ENCODE results near the gene MOCOS.

The MOCOS gene

GRCh38 chr18:36187193-36187825 lies at the start of gene MOCOS:
Gene MOCOS (plus strand): TSS chr18:36187497. CDS start chr18:36187540, 43 bp downstream.
- TF ChIP-seq CTCF (IDR thresholded peaks at IDR 0.05; ENCODE audit: control insufficient read depth, insufficient read depth, low read depth, low read length, missing control alignments) = no peak
- H3K4me3 ChIP-seq (ENCODE audit: control insufficient read depth, low read depth, low read length) = peak within 1 kb of the TSS; percentile 92
- DNase-seq (ENCODE audit: low read depth) = no peak

GRCh38 chr18:36139245-36139644 lies 48.1 kb upstream of the MOCOS start:
- TF ChIP-seq CTCF (IDR thresholded peaks at IDR 0.05; ENCODE audit: control insufficient read depth, insufficient read depth, low read depth, low read length, missing control alignments) = no peak
- DNase-seq (ENCODE audit: low read depth) = no peak
- H3K4me3 ChIP-seq (ENCODE audit: control insufficient read depth, low read depth, low read length) = no peak overlapping the region

GRCh38 chr18:36141576-36141975 lies 45.7 kb upstream of the MOCOS start:
- H3K4me3 ChIP-seq (ENCODE audit: control insufficient read depth, low read depth, low read length) = no peak overlapping the region
- no peak for TF ChIP-seq CTCF (IDR thresholded peaks at IDR 0.05; ENCODE audit: control insufficient read depth, insufficient read depth, low read depth, low read length, missing control alignments)
- no peak for DNase-seq (ENCODE audit: low read depth)

- TF ChIP-seq CTCF (IDR thresholded peaks at IDR 0.05; ENCODE audit: control insufficient read depth, insufficient read depth, low read depth, low read length, missing control alignments) = no peak
- no peak overlapping the region for H3K4me3 ChIP-seq (ENCODE audit: control insufficient read depth, low read depth, low read length)
- DNase-seq (ENCODE audit: low read depth) = no peak
Measured at GRCh38 chr18:36142751-36143150, 44.5 kb upstream of the MOCOS start.

- no peak overlapping the region for H3K4me3 ChIP-seq (ENCODE audit: control insufficient read depth, low read depth, low read length)
- TF ChIP-seq CTCF (IDR thresholded peaks at IDR 0.05; ENCODE audit: control insufficient read depth, insufficient read depth, low read depth, low read length, missing control alignments) = no peak
- DNase-seq (ENCODE audit: low read depth) = no peak
Measured at GRCh38 chr18:36143391-36143790, 43.9 kb upstream of the MOCOS start.

GRCh38 chr18:36149514-36150289 lies 37.6 kb upstream of the MOCOS start:
- TF ChIP-seq CTCF (IDR thresholded peaks at IDR 0.05; ENCODE audit: control insufficient read depth, insufficient read depth, low read depth, low read length, missing control alignments) = no peak
- H3K4me3 ChIP-seq (ENCODE audit: control insufficient read depth, low read depth, low read length) = no peak overlapping the region
- no peak for DNase-seq (ENCODE audit: low read depth)
